K562 (cell line): ENCODE measurements around the gene C17orf78. TPM values are rescaled to one million over a fixed set of nuclear protein-coding genes. Genes with fewer than 3 reads are reported as not detected.

Source experiments
- ATAC-seq: fragments of 200-7000 bp; cut with Tn5 transposase; 3 replicates; pipeline ENCODE4 v1.9.1; 2020; ENCODE audit warnings: moderate library complexity
- BruUV-seq: library from RNA; stranded (reverse); fragments of 400-500 nt; replicated peaks from 2 replicates; lab custom pipeline; 2021; lab: Mats Ljungman, UMichigan
- CTCF ChIA-PET: fragments of 300-600 bp; formaldehyde crosslinking; extraction: SDS; loops from one replicate; lab custom pipeline; 2021; ENCODE audit warnings: low intra/inter-chr PET ratio; lab: Yijun Ruan, JAX
- POLR2A ChIA-PET: fragments of 300-600, 350-650 bp; sonication (Branson Sonifier 250); formaldehyde crosslinking; extraction: SDS; loops from one replicate; lab custom pipeline; 2021; ENCODE audit warnings: antibody characterized with exemption, inconsistent platforms; lab: Yijun Ruan, JAX
- DNase-seq, 4 experiments: peaks; one replicate each; pipeline versions ENCODE4 v3.0.0 to v3.0.0-alpha.2; 2011 to 2018; ENCODE audit warnings: low spot score in 3 of 4, mixed read lengths in 3 of 4; ENCODE audit errors: extremely low read depth in 1 of 4
- FAIRE-seq: peaks from 2 replicates; lab custom pipeline; 2011; peaks lifted over from hg19 to GRCh38; lab: Jason Lieb, UNC
- H2AFZ ChIP-seq: 2 replicates; pipeline ENCODE4 v1.6.0; 2011; ENCODE audit warnings: low read depth, low read length, control low read depth, inconsistent platforms
- H3K27ac ChIP-seq: fragments of 200-600 bp; 3 replicates; pipeline ENCODE4 v1.8.0; 2011; ENCODE audit warnings: low read depth, mild to moderate bottlenecking, control low read depth, inconsistent platforms, low read length, moderate library complexity, mixed read lengths; ENCODE audit errors: extremely low read depth
- H3K27me3 ChIP-seq, 2 experiments: fragments of 300-600 bp in 1 of 2; 2 replicates in 1 of 2; 3 replicates in 1 of 2; pipeline versions ENCODE4 v1.6.0 to v1.8.0; 2011; ENCODE audit warnings: inconsistent platforms in 2 of 2, low read length in 2 of 2, mild to moderate bottlenecking in 1 of 2, mixed read lengths in 1 of 2, moderate library complexity in 1 of 2; ENCODE audit not compliant: control insufficient read depth in 2 of 2, insufficient read depth in 2 of 2
- H3K36me3 ChIP-seq: fragments of 300-600 bp; 3 replicates; pipeline ENCODE4 v1.8.0; 2011; ENCODE audit warnings: mild to moderate bottlenecking, low read length, inconsistent platforms; ENCODE audit not compliant: control insufficient read depth, insufficient read depth
- H3K4me1 ChIP-seq, 2 experiments: fragments of 200-600 bp in 1 of 2; replicated peaks in 1 of 2; 2 replicates in 1 of 2; 3 replicates in 1 of 2; pipeline versions ENCODE4 v1.5.1 to v1.8.0; 2011; ENCODE audit warnings: inconsistent platforms in 2 of 2, low read length in 2 of 2, mild to moderate bottlenecking in 1 of 2, mixed read lengths in 1 of 2, moderate library complexity in 1 of 2; ENCODE audit not compliant: control insufficient read depth in 2 of 2, insufficient read depth in 2 of 2
- H3K4me2 ChIP-seq: 2 replicates; pipeline ENCODE4 v1.6.1; 2011; ENCODE audit warnings: low read length, control low read depth, inconsistent platforms, mixed read lengths; ENCODE audit not compliant: insufficient read depth
- H3K4me3 ChIP-seq: fragments of 200-600 bp; sonication (generic), shearing (Covaris generic); 2 replicates; pipeline ENCODE4 v1.5.1; 2016; ENCODE audit warnings: control low read depth, inconsistent platforms
- H3K79me2 ChIP-seq: fragments of 200-600 bp; 3 replicates; pipeline ENCODE4 v1.8.0; 2011; ENCODE audit warnings: low read length, inconsistent platforms; ENCODE audit not compliant: control insufficient read depth, insufficient read depth
- H3K9ac ChIP-seq, 2 experiments: 2 replicates each; pipeline versions ENCODE4 v1.6.0 to v1.6.1; 2011; ENCODE audit warnings: low read depth in 2 of 2, low read length in 2 of 2, control low read depth in 1 of 2, inconsistent platforms in 1 of 2, mild to moderate bottlenecking in 1 of 2, mixed read lengths in 1 of 2; ENCODE audit not compliant: insufficient read depth in 1 of 2
- H3K9me1 ChIP-seq: one replicate; pipeline ENCODE4 v1.6.0; 2011; ENCODE audit warnings: inconsistent platforms, mild to moderate bottlenecking, low read length, moderate library complexity; ENCODE audit not compliant: control insufficient read depth, insufficient read depth
- H3K9me3 ChIP-seq: replicated peaks from 2 replicates; pipeline ENCODE4 v1.5.1; 2011; ENCODE audit warnings: low read depth, low read length, inconsistent platforms; ENCODE audit not compliant: control insufficient read depth, insufficient read depth
- H4K20me1 ChIP-seq: replicated peaks from 2 replicates; pipeline ENCODE4 v1.6.1; 2011; ENCODE audit warnings: low read length, inconsistent platforms, mixed read lengths; ENCODE audit not compliant: control insufficient read depth, insufficient read depth
- ARID1B ChIP-seq: fragments of 450-650 bp; IDR thresholded peaks from 2 replicates; pipeline ENCODE4 v1.6.1; 2016; ENCODE audit warnings: antibody characterized with exemption, mild to moderate bottlenecking, inconsistent platforms
- CHD2 ChIP-seq: IDR thresholded peaks from 2 replicates; pipeline ENCODE4 v1.6.1; 2011; ENCODE audit warnings: low read depth, low read length
- GTF2E2 ChIP-seq: fragments of 200-800 bp; sonication (Bioruptor generic); IDR thresholded peaks from 2 replicates; pipeline ENCODE4 v1.6.1; 2016; ENCODE audit warnings: missing genetic modification characterization, missing compliant biosample characterization
- HDGF ChIP-seq: fragments of 450-650 bp; IDR thresholded peaks from 2 replicates; pipeline ENCODE4 v1.6.1; 2016
- HLTF ChIP-seq: fragments of 450-650 bp; IDR thresholded peaks from 2 replicates; pipeline ENCODE4 v1.6.1; 2016
- MAFK ChIP-seq: IDR thresholded peaks from 2 replicates; pipeline ENCODE4 v1.6.1; 2011; ENCODE audit warnings: low read length, improper control_type of control experiment
- MCM3 ChIP-seq: fragments of 450-650 bp; IDR thresholded peaks from 2 replicates; pipeline ENCODE4 v1.6.1; 2016
- RB1 ChIP-seq: fragments of 450-650 bp; IDR thresholded peaks from 2 replicates; pipeline ENCODE4 v1.6.1; 2017; ENCODE audit warnings: low read depth, mild to moderate bottlenecking
- ZKSCAN3 ChIP-seq: fragments of 250-450 bp; sonication (Bioruptor Pico); IDR thresholded peaks from 2 replicates; pipeline ENCODE4 v1.4.0; 2020
- ZNF347 ChIP-seq: fragments of 450-650 bp; formaldehyde crosslinking; IDR thresholded peaks from 2 replicates; pipeline ENCODE4 v1.4.0; 2020; ENCODE audit warnings: low read depth, mild to moderate bottlenecking, moderate library complexity
- ZZZ3 ChIP-seq: fragments of 450-650 bp; IDR thresholded peaks from 2 replicates; pipeline ENCODE4 v1.6.1; 2016; ENCODE audit warnings: antibody characterized with exemption, mild to moderate bottlenecking, moderate library complexity
- WGBS: fragments of 100-300 bp; shearing (Covaris generic); methylation state at CpG from one replicate; pipeline ENCODE4 v1.1.6; 2016; ENCODE audit warnings: low coverage, mixed read lengths; ENCODE audit not compliant: insufficient coverage; ENCODE audit errors: missing lambda C conversion rate; 5-methylcytosine and 5-hydroxymethylcytosine counted together
- in situ Hi-C: fragments of 300-500 bp; cut with MboI; formaldehyde crosslinking; loops from 4 replicates; pipeline ENCODE4 v1.15.0; 2018; ENCODE audit warnings: inconsistent platforms, mixed read lengths
- intact Hi-C: fragments of 100-400 bp; cut with micrococcal nuclease; formaldehyde crosslinking; loops from 2 replicates; pipeline ENCODE4 v1.14.2; 2022
- polyA plus RNA-seq, 8 experiments: library from polyadenylated mRNA; depleted of rRNA in 4 of 8; stranded (reverse) in 5 of 8; unstranded in 3 of 8; fragments of >200 nt; fragmentation: Nextera tagmentation in 2 of 8; fragmentation: Illumina TruSeq in 1 of 8; extraction: Ambion mirVana in 2 of 8; extraction: Trizol in 1 of 8; gene quantifications; 2 replicates each; pipeline versions ENCODE4 v1.2.1 to v1.2.3, GENCODE V29; 2011 to 2014; ENCODE audit warnings: inconsistent platforms in 1 of 8, missing spikeins in 1 of 8
- total RNA-seq, 7 experiments: library from RNA; depleted of rRNA in 6 of 7; stranded (reverse); fragments of >200 nt in 6 of 7; fragmentation: Illumina TruSeq in 2 of 7; extraction: Trizol in 2 of 7; gene quantifications; 2 replicates each; pipeline versions ENCODE4 v1.2.1 to v1.2.3, GENCODE V29; 2011 to 2021; ENCODE audit warnings: low replicate concordance in 1 of 7
- TF ChIP-seq, protein P1 (sequence below): fragments of 250-450 bp; sonication (Bioruptor Pico); IDR thresholded peaks from 2 replicates; pipeline ENCODE4 v1.8.0; 2021; ENCODE audit warnings: borderline replicate concordance, mild to moderate bottlenecking, moderate library complexity; ENCODE audit not compliant: poor library complexity, severe bottlenecking
- TF ChIP-seq, protein P2 (sequence below), 2 experiments: fragments of 200-800 bp in 1 of 2; sonication (Bioruptor generic) in 1 of 2; sonication (generic) in 1 of 2; formaldehyde crosslinking in 1 of 2; IDR thresholded peaks in 1 of 2; conservative IDR thresholded peaks in 1 of 2; 2 replicates each; pipeline versions ENCODE4 v1.5.0 to v1.6.1; 2016 to 2020; ENCODE audit warnings: missing compliant biosample characterization in 1 of 2, missing genetic modification characterization in 1 of 2, missing genetic modification reagents in 1 of 2
- TF ChIP-seq, protein P3 (sequence below): fragments of 250-450 bp; sonication (Bioruptor Pico); IDR thresholded peaks from 2 replicates; pipeline ENCODE4 v1.8.0; 2021; ENCODE audit warnings: moderate library complexity, mild to moderate bottlenecking, inconsistent platforms
- TF ChIP-seq, protein P4 (sequence below), 2 experiments: fragments of 250-450 bp in 1 of 2; fragments of 450-650 bp in 1 of 2; sonication (Bioruptor Pico) in 1 of 2; IDR thresholded peaks; 2 replicates each; pipeline versions ENCODE4 v1.6.1 to v1.8.0; 2016 to 2021; ENCODE audit warnings: mild to moderate bottlenecking in 2 of 2, moderate library complexity in 2 of 2, missing compliant biosample characterization in 1 of 2, missing genetic modification characterization in 1 of 2

C17orf78 gene
- total and polyA plus RNA-seq, 9 of the 15 experiments (the other 6 are each of a cell fraction or from before 2014, with no cell fraction given), result not detected

DNA sequence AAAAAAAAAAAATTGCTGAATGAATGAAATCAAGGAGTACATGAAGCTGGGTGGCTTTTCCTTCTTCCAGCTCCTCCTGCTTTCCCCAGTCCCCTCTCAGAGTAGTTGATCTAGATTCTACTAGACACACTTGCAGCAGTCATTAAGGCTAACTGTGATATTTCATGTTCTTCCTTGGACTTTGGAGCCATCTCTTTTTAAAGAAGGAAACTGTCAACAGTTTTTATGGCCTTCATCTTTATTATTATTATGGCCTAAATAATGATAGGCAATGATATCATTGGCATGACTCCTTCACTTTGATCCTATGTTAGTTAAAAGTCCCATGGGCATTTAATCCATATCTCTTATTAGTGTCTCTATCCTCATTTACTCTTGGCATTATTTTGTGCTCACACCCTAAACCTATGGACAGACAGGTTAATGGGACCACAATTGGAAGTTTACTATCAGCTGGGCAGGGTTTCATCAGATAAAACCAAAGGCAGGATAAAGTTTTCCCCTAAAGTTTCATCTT, 9.7 kb downstream of the C17orf78 start:
- FAIRE-seq, result no peak

DNA sequence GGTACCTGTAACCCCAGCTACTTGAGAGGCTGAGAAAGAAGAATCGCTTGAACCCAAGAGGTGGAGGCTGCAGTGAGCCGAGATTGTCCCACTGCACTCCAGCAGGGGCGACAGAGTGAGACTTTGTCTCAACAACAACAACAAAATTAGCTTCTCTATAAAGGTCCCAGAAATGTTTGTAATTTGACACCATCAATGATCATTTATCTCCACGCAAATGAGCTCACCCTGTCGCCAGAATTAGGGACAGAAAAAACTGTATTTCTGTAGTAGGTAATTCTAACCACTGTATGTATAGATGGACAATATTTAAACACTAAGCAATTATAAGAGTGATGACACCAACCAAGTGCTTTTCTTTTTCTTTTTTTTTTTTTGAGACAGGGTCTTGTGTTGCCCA, 10.7 kb downstream of the C17orf78 start:
- no peaks in the 10 kb centered on the region for H3K27me3 ChIP-seq
- no peaks in the 10 kb centered on the region; a peak in 1 of 5 replicates for H3K4me1 ChIP-seq
- H3K9me1 ChIP-seq, result no peaks in the 10 kb centered on the region
- no peaks in the 10 kb centered on the region for H3K79me2 ChIP-seq
- H3K9me3 ChIP-seq, result no peaks in the 10 kb centered on the region
- H4K20me1 ChIP-seq, result no peaks in the 10 kb centered on the region
- in situ Hi-C loops (no loop called here), intact Hi-C loops (no loop called here)
- no TSS peak for BruUV-seq
- no peaks in the 10 kb centered on the region for H3K36me3 ChIP-seq
- peak overlapping the region; percentile 47 for H2AFZ ChIP-seq
- H3K4me3 ChIP-seq, result no peak overlapping the region
- no peak overlapping the region; the same call in 2 of the 3 replicates for H3K27ac ChIP-seq
- WGBS, result 3% methylated on average over 5 of the region's 5 CpGs
- ChIA-PET CTCF (interaction anchor here (0.8 kb wide), 1 partner anchor 11 kb away, joined by 3 read pairs; no protein-coding TSS in a partner anchor), POLR2A (interaction anchor here (0.9 to 1.7 kb wide), 4 partner anchors 10 to 50 kb away, joined by 3 to 5 read pairs (median 4); partner anchors contain the start of gene C17orf78)
- H3K4me2 ChIP-seq, result no peak overlapping the region
- FAIRE-seq (no peak), ATAC-seq (peak; percentile 85), DNase-seq (peak in 1 of 4 experiments; percentile 32)
- H3K9ac ChIP-seq, result no peak overlapping the region; a peak in 1 of 4 replicates
- TF ChIP-seq, protein P1, sequence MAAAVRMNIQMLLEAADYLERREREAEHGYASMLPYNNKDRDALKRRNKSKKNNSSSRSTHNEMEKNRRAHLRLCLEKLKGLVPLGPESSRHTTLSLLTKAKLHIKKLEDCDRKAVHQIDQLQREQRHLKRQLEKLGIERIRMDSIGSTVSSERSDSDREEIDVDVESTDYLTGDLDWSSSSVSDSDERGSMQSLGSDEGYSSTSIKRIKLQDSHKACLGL (CRISPR knock-in tag), result no peak
- no peak for TF ChIP-seq ZNF347 (CRISPR knock-in tag)
- TF ChIP-seq MCM3, result no peak
- TF ChIP-seq, protein P2, sequence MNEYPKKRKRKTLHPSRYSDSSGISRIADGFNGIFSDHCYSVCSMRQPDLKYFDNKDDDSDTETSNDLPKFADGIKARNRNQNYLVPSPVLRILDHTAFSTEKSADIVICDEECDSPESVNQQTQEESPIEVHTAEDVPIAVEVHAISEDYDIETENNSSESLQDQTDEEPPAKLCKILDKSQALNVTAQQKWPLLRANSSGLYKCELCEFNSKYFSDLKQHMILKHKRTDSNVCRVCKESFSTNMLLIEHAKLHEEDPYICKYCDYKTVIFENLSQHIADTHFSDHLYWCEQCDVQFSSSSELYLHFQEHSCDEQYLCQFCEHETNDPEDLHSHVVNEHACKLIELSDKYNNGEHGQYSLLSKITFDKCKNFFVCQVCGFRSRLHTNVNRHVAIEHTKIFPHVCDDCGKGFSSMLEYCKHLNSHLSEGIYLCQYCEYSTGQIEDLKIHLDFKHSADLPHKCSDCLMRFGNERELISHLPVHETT (CRISPR knock-in tag; conservative IDR thresholded peaks at IDR 0.05 in 1 of 2, IDR thresholded peaks at IDR 0.05 in 1 of 2), result no peak
- TF ChIP-seq, protein P3, sequence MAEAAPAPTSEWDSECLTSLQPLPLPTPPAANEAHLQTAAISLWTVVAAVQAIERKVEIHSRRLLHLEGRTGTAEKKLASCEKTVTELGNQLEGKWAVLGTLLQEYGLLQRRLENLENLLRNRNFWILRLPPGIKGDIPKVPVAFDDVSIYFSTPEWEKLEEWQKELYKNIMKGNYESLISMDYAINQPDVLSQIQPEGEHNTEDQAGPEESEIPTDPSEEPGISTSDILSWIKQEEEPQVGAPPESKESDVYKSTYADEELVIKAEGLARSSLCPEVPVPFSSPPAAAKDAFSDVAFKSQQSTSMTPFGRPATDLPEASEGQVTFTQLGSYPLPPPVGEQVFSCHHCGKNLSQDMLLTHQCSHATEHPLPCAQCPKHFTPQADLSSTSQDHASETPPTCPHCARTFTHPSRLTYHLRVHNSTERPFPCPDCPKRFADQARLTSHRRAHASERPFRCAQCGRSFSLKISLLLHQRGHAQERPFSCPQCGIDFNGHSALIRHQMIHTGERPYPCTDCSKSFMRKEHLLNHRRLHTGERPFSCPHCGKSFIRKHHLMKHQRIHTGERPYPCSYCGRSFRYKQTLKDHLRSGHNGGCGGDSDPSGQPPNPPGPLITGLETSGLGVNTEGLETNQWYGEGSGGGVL (CRISPR knock-in tag), result no peak
- no peak for TF ChIP-seq HLTF
- TF ChIP-seq ZKSCAN3 (CRISPR knock-in tag), result no peak
- TF ChIP-seq, protein P4, sequence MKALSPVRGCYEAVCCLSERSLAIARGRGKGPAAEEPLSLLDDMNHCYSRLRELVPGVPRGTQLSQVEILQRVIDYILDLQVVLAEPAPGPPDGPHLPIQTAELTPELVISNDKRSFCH (CRISPR knock-in tag; IDR thresholded peaks at IDR 0.05), result no peak
- TF ChIP-seq, protein P4 (tag; IDR thresholded peaks at IDR 0.05), result no peak

More for the DNA sequence above, 9.7 kb downstream of the C17orf78 start:
- POLR2A ChIA-PET, result interaction anchor here (0.9 to 1.7 kb wide), 3 partner anchors 9 to 51 kb away, joined by 4 to 5 read pairs (median 4); partner anchors contain the start of gene C17orf78
- TF ChIP-seq GTF2E2 (tag), result no peak
- TF ChIP-seq CHD2, result no peak
- no peak for TF ChIP-seq ARID1B
- TF ChIP-seq MAFK, result no peak
- TF ChIP-seq RB1, result no peak
- no peak for TF ChIP-seq ZZZ3
- no peak for TF ChIP-seq HDGF
- H3K9ac ChIP-seq, result no peak overlapping the region
- no peak for DNase-seq
- intact Hi-C loops, result no loop called here
- H3K9me3 ChIP-seq, result no peaks in the 10 kb centered on the region
- ATAC-seq, result no peak
- H3K27me3 ChIP-seq, result no peaks in the 10 kb centered on the region
- no peaks in the 10 kb centered on the region for H4K20me1 ChIP-seq
- H3K4me1 ChIP-seq, result no peaks in the 10 kb centered on the region; a peak in 1 of 5 replicates
- CTCF ChIA-PET, result no interaction called here
- H3K27ac ChIP-seq, result no peak overlapping the region
- H3K9me1 ChIP-seq, result no peaks in the 10 kb centered on the region
- no peak overlapping the region for H3K4me2 ChIP-seq
- H3K79me2 ChIP-seq, result no peaks in the 10 kb centered on the region
- H3K4me3 ChIP-seq, result no peak overlapping the region
- H2AFZ ChIP-seq, result no peak overlapping the region
- H3K36me3 ChIP-seq, result no peaks in the 10 kb centered on the region
- in situ Hi-C loops, result no loop called here
- BruUV-seq, result no TSS peak
